ENCODE measurements around the gene HERPUD1.

Gene HERPUD1

GRCh38 chr16:56977216-56977615 is 45.3 kb downstream of the HERPUD1 start:
- Histone ChIP-seq H3K9me2 (replicated peaks; ENCODE audit: low read depth, low read length) (no peaks in the 10 kb centered on the region), H4K20me1 (ENCODE audit: insufficient read depth, low read length, poor library complexity, severe bottlenecking) (no peaks in the 10 kb centered on the region), H3K27me3 (ENCODE audit: insufficient read depth, low read length, poor library complexity, severe bottlenecking) (no peaks in the 10 kb centered on the region), H3K79me2 (ENCODE audit: insufficient read depth, low read length) (no peaks in the 10 kb centered on the region), H3K4me3 (ENCODE audit: low read length, poor library complexity, severe bottlenecking) (no peak overlapping the region), H3K4me1 (ENCODE audit: insufficient read depth, low read length, poor library complexity, severe bottlenecking) (no peaks in the 10 kb centered on the region), H3F3A (ENCODE audit: low read depth) (no peaks in the 10 kb centered on the region), H2AFZ (ENCODE audit: low read length) (no peak overlapping the region), H3K4me2 (ENCODE audit: low read depth, low read length, poor library complexity, severe bottlenecking) (no peak overlapping the region), H3K9me3 (ENCODE audit: insufficient read depth, low read depth, low read length) (no peaks in the 10 kb centered on the region), H3K36me3 (ENCODE audit: insufficient read depth, low read length) (no peaks in the 10 kb centered on the region), H3K9ac (ENCODE audit: low read depth, low read length, poor library complexity, severe bottlenecking) (no peak overlapping the region)
- TF ChIP-seq EZH2phosphoT487 (IDR thresholded peaks at IDR 0.05; ENCODE audit: borderline replicate concordance) (no peak), CTCF (conservative IDR thresholded peaks at IDR 0.05; ENCODE audit: low read length) (no peak)

GRCh38 chr16:56977823-56978430 is 46.0 kb downstream of the HERPUD1 start:
- H3K79me2 ChIP-seq (ENCODE audit: insufficient read depth, low read length) = no peaks in the 10 kb centered on the region
- no peaks in the 10 kb centered on the region for H3K9me3 ChIP-seq (ENCODE audit: insufficient read depth, low read depth, low read length)
- H3K9me2 ChIP-seq (replicated peaks; ENCODE audit: low read depth, low read length) = no peaks in the 10 kb centered on the region
- H3K36me3 ChIP-seq (ENCODE audit: insufficient read depth, low read length) = no peaks in the 10 kb centered on the region
- no peak overlapping the region for H2AFZ ChIP-seq (ENCODE audit: low read length)
- no peak overlapping the region for H3K4me3 ChIP-seq (ENCODE audit: low read length, poor library complexity, severe bottlenecking)
- H3K9ac ChIP-seq (ENCODE audit: low read depth, low read length, poor library complexity, severe bottlenecking) = no peak overlapping the region
- H3K4me2 ChIP-seq (ENCODE audit: low read depth, low read length, poor library complexity, severe bottlenecking) = no peak overlapping the region
- H3K27me3 ChIP-seq (ENCODE audit: insufficient read depth, low read length, poor library complexity, severe bottlenecking) = no peaks in the 10 kb centered on the region
- TF ChIP-seq CTCF (conservative IDR thresholded peaks at IDR 0.05; ENCODE audit: low read length) (no peak), EZH2phosphoT487 (IDR thresholded peaks at IDR 0.05; ENCODE audit: borderline replicate concordance) (no peak)
- peaks cover 2% of the 10 kb centered on the region for H3K4me1 ChIP-seq (ENCODE audit: insufficient read depth, low read length, poor library complexity, severe bottlenecking)
- no peaks in the 10 kb centered on the region for H3F3A ChIP-seq (ENCODE audit: low read depth)
- H4K20me1 ChIP-seq (ENCODE audit: insufficient read depth, low read length, poor library complexity, severe bottlenecking) = no peaks in the 10 kb centered on the region

- Histone ChIP-seq H3F3A (ENCODE audit: low read depth) (no peaks in the 10 kb centered on the region), H3K4me1 (ENCODE audit: insufficient read depth, low read length, poor library complexity, severe bottlenecking) (peaks cover 22% of the 10 kb centered on the region), H3K36me3 (ENCODE audit: insufficient read depth, low read length) (no peaks in the 10 kb centered on the region), H3K27me3 (ENCODE audit: insufficient read depth, low read length, poor library complexity, severe bottlenecking) (no peaks in the 10 kb centered on the region), H3K4me2 (ENCODE audit: low read depth, low read length, poor library complexity, severe bottlenecking) (no peak overlapping the region), H3K79me2 (ENCODE audit: insufficient read depth, low read length) (no peaks in the 10 kb centered on the region), H3K9me2 (replicated peaks; ENCODE audit: low read depth, low read length) (no peaks in the 10 kb centered on the region), H4K20me1 (ENCODE audit: insufficient read depth, low read length, poor library complexity, severe bottlenecking) (no peaks in the 10 kb centered on the region), H3K4me3 (ENCODE audit: low read length, poor library complexity, severe bottlenecking) (no peak overlapping the region), H3K9me3 (ENCODE audit: insufficient read depth, low read depth, low read length) (no peaks in the 10 kb centered on the region), H3K9ac (ENCODE audit: low read depth, low read length, poor library complexity, severe bottlenecking) (no peak overlapping the region), H2AFZ (ENCODE audit: low read length) (no peak overlapping the region)
- TF ChIP-seq CTCF (conservative IDR thresholded peaks at IDR 0.05; ENCODE audit: low read length) (no peak), EZH2phosphoT487 (IDR thresholded peaks at IDR 0.05; ENCODE audit: borderline replicate concordance) (no peak)
These were observed 48.2 kb downstream of the HERPUD1 start for GRCh38 chr16:56980201-56980535.
